ENCODE data around the gene ICA1. TPM values are rescaled to one million over a fixed set of nuclear protein-coding genes. Genes with fewer than 3 reads are reported as not detected.

Gene ICA1
- polyA plus RNA-seq, 1 donor (not counting 4 experiments of a cell fraction or from before 2014, with no cell fraction given) = 1.9 TPM

DNA sequence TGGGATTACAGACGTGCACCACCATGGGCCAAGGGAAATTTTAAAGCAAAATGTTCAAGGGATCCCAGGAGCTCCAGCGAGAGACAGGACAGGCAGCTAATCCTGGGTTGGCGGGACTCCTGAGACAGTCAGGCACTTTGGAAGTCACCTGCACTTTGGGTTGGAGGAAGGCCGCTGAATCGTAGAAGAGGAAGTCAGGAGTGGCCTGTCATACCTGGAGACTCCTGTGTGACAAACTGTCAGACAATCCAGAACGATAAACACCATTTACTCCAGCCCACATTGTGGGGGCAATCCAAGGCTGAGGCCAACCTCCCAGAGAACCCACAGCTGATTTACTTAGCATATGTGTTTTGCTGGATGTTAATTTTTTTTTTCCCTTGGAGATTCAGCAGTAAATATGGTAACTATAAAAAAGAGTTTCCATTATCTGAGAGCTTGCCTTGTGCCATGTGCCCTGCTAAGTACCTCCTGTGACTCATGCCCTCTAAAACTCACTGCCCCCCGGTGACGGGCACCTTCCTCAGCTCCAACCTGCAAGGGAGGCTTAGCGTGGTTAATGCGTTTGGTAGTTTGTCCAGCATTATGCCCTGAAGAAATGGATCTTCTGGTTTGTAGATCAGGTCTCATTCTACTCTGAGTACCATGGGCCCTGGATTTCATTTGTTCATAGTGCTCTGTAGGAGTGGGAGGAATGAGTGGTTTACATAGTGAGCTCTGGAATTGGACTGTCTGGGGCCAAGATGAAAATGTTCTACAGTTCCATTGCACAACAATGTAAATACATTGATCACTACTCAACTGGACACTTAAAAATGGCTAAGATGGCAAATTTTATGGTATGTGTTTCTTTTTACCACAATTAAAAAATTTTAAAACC lies 50.9 kb downstream of the ICA1 start:
- TF ChIP-seq EZH2 (IDR thresholded peaks at IDR 0.05; ENCODE audit: low read length) = no peak
- TF ChIP-seq, protein P1, sequence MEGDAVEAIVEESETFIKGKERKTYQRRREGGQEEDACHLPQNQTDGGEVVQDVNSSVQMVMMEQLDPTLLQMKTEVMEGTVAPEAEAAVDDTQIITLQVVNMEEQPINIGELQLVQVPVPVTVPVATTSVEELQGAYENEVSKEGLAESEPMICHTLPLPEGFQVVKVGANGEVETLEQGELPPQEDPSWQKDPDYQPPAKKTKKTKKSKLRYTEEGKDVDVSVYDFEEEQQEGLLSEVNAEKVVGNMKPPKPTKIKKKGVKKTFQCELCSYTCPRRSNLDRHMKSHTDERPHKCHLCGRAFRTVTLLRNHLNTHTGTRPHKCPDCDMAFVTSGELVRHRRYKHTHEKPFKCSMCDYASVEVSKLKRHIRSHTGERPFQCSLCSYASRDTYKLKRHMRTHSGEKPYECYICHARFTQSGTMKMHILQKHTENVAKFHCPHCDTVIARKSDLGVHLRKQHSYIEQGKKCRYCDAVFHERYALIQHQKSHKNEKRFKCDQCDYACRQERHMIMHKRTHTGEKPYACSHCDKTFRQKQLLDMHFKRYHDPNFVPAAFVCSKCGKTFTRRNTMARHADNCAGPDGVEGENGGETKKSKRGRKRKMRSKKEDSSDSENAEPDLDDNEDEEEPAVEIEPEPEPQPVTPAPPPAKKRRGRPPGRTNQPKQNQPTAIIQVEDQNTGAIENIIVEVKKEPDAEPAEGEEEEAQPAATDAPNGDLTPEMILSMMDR (optimal IDR thresholded peaks at IDR 0.05 in 1 of 3, IDR thresholded peaks at IDR 0.05 in 1 of 3, conservative IDR thresholded peaks at IDR 0.05 in 1 of 3; ENCODE audit: extremely low read depth in 1 of 3, insufficient read depth in 2 of 3, low read length in 3 of 3) = no peak

DNA sequence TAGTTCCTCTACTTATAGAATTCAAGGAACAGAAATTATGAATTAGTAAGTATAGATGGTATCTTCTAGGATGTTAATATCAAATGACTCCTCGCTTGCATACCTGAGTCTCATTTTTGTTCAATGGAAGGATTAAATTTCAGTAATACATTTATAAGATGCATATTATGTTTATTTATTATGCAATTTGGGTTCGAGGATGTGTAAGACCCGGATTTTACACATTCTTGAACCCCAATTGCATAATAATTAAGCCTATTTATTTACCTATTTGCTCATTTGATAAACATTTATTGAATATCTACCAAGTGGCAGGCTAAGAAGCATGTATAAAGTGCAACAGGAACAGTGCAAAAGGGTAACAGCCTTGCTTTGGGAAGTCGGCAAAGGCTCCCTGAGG lies 52.6 kb downstream of the ICA1 start:
- no peaks in the 10 kb centered on the region for H4K20me1 ChIP-seq (ENCODE audit: control insufficient read depth, extremely low read depth, insufficient read depth, low read length)
- H3K4me2 ChIP-seq (ENCODE audit: control insufficient read depth, extremely low read depth, insufficient read depth, low read depth, low read length) = no peak overlapping the region
- H3K4me1 ChIP-seq (ENCODE audit: control insufficient read depth, extremely low read depth, insufficient read depth, low read length) = no peaks in the 10 kb centered on the region
- no peak overlapping the region for H3K9ac ChIP-seq (ENCODE audit: control insufficient read depth, extremely low read depth, insufficient read depth, low read length)
- no peaks in the 10 kb centered on the region for H3K9me1 ChIP-seq (ENCODE audit: control insufficient read depth, extremely low read depth, insufficient read depth, low read length)
- no peaks in the 10 kb centered on the region for H3K79me2 ChIP-seq (ENCODE audit: control insufficient read depth, insufficient read depth, low read length)
- H3K27me3 ChIP-seq (ENCODE audit: control insufficient read depth, extremely low read depth, insufficient read depth, low read length) = no peaks in the 10 kb centered on the region
- H3K36me3 ChIP-seq (ENCODE audit: control insufficient read depth in 2 of 2, extremely low read depth in 1 of 2, insufficient read depth in 2 of 2, low read length in 2 of 2) = no peaks in the 10 kb centered on the region
- H3K9me3 ChIP-seq (ENCODE audit: control insufficient read depth, low read depth, low read length) = no peaks in the 10 kb centered on the region
- H2AFZ ChIP-seq (ENCODE audit: control insufficient read depth, low read length) = no peak overlapping the region
- dilution Hi-C loops (cut with MboI; ENCODE audit: extremely low pct_ligation_motif_present, low sequenced_read_pairs) = no loop called here
- no peak overlapping the region for H3K27ac ChIP-seq (ENCODE audit: control insufficient read depth, insufficient read depth, low read length)
- DNase-seq (ENCODE audit: low read depth, low spot score) (no peak), FAIRE-seq (no peak)
- no peak overlapping the region for H3K4me3 ChIP-seq (ENCODE audit: control insufficient read depth in 2 of 3, extremely low read depth in 1 of 3, insufficient read depth in 2 of 3, low read depth in 1 of 3, low read length in 3 of 3)
- TF ChIP-seq EZH2 (IDR thresholded peaks at IDR 0.05; ENCODE audit: low read length) = no peak
- TF ChIP-seq, protein P1 (optimal IDR thresholded peaks at IDR 0.05 in 1 of 3, IDR thresholded peaks at IDR 0.05 in 1 of 3, conservative IDR thresholded peaks at IDR 0.05 in 1 of 3; ENCODE audit: extremely low read depth in 1 of 3, insufficient read depth in 2 of 3, low read length in 3 of 3) = no peak

More for the DNA sequence above, 50.9 kb downstream of the ICA1 start:
- DNase-seq (ENCODE audit: low read depth, low spot score) = no peak
- Histone ChIP-seq H3K9me3 (ENCODE audit: control insufficient read depth, low read depth, low read length) (no peaks in the 10 kb centered on the region), H3K27ac (ENCODE audit: control insufficient read depth, insufficient read depth, low read length) (no peak overlapping the region), H3K9ac (ENCODE audit: control insufficient read depth, extremely low read depth, insufficient read depth, low read length) (no peak overlapping the region), H3K36me3 (ENCODE audit: control insufficient read depth in 2 of 2, extremely low read depth in 1 of 2, insufficient read depth in 2 of 2, low read length in 2 of 2) (no peaks in the 10 kb centered on the region), H3K4me2 (ENCODE audit: control insufficient read depth, extremely low read depth, insufficient read depth, low read depth, low read length) (no peak overlapping the region), H2AFZ (ENCODE audit: control insufficient read depth, low read length) (no peak overlapping the region), H3K9me1 (ENCODE audit: control insufficient read depth, extremely low read depth, insufficient read depth, low read length) (no peaks in the 10 kb centered on the region), H3K79me2 (ENCODE audit: control insufficient read depth, insufficient read depth, low read length) (no peaks in the 10 kb centered on the region), H3K4me3 (ENCODE audit: control insufficient read depth in 2 of 3, extremely low read depth in 1 of 3, insufficient read depth in 2 of 3, low read depth in 1 of 3, low read length in 3 of 3) (no peak overlapping the region), H3K27me3 (ENCODE audit: control insufficient read depth, extremely low read depth, insufficient read depth, low read length) (no peaks in the 10 kb centered on the region), H3K4me1 (ENCODE audit: control insufficient read depth, extremely low read depth, insufficient read depth, low read length) (no peaks in the 10 kb centered on the region), H4K20me1 (ENCODE audit: control insufficient read depth, extremely low read depth, insufficient read depth, low read length) (no peaks in the 10 kb centered on the region)
- dilution Hi-C loops (cut with MboI; ENCODE audit: extremely low pct_ligation_motif_present, low sequenced_read_pairs) = no loop called here
- FAIRE-seq = no peak

All from keratinocyte (primary cell).